ENCODE results near the gene NLGN1.

NLGN1 gene

DNA sequence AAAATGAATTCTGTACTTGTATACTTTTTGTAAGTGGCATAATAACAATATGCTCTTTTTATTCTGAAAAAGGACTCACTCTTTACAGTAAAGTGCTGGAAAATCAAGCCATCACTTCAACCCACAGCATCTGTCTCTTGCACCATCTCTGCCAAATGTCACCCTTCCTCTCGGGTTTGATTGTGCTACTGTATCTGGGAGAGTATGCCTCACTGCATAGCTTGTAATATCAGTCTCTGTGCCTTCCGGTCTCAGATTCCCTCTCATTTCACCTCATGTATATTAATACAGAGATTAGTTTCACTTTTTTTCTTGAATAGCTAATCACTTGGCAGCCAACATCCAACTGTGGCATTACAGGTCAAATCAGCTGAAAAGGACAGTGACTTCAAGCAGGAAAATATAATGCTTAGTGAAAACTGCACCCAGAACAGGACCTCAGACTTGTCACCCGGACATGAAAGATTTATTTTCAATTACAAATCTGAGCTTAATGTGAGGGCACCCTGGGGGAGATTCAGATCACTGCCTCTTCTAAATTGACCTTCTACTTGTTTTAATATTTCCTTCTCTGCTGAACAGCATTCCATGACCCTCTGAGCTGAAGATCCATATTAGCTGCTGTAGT is 855.8 kb downstream of the NLGN1 start:
- no peak for DNase-seq (ENCODE audit: low read depth in 1 of 2, low spot score in 1 of 2)

DNA sequence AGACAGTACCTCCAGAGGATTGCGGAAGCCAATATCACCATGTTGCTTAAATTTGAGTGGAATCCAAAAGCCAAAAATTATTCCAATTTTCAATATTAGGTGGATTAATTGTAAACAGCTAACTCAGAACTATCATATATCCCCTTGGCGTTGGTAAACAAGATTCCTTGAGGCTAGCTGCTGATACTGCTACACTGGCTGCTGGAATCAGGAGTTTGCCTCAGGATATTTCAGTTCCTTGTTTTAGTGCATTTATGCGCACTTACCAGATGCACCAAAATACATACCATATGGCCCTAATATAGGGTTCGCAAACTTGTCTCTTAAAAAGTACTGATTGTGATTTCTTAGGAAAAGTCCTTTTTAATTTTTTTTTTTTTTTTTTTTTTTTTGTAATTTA is 856.4 kb downstream of the NLGN1 start:
- DNase-seq (ENCODE audit: low read depth in 1 of 2, low spot score in 1 of 2) = no peak

GRCh38 chr3:174255454-174255853 is 857.9 kb downstream of the NLGN1 start:
- no peak for DNase-seq (ENCODE audit: low read depth in 1 of 2, low spot score in 1 of 2)

DNA sequence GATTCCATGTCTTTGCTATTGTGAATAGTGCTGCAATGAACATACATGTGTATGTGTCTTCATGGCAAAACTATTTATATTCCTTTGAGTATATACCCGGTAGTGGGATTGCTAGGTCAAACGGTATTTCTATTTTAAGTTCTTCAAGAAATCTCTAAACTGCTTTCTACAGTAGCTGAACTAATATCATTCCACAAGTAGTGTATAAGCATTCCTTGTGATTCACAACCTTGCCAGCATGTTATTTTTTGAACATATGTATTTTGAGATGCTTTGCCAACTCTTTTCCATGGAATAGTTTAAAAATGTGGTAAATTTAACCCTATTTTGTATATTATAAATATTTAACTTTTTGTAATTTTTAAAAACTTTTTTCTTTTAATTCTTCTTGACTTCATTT is 868.9 kb downstream of the NLGN1 start:
- no peak for DNase-seq (ENCODE audit: low read depth in 1 of 2, low spot score in 1 of 2)

DNA sequence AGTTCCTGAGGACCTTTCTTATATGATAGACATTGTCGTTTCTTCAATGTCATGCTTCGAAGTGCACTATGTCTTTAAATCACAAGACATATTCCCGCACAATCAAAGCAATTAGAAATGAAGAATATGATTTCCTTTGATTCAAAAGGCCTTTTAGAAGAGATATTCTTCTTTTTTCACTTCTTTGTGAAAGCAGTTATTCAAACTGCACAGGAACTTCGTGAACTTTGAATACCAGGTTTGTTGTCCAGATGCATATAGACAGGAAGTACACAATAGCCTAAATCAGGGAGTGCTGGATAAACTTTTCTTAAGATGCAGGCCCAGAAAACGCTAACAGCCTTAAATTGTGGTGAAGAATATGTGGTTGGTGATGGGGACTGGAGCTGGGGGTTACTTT is 870.5 kb downstream of the NLGN1 start:
- no peak for DNase-seq (ENCODE audit: low read depth in 1 of 2, low spot score in 1 of 2)

- DNase-seq (ENCODE audit: low read depth in 1 of 2, low spot score in 1 of 2) = no peak
These were observed 871.0 kb downstream of the NLGN1 start for GRCh38 chr3:174268586-174268985.

DNA sequence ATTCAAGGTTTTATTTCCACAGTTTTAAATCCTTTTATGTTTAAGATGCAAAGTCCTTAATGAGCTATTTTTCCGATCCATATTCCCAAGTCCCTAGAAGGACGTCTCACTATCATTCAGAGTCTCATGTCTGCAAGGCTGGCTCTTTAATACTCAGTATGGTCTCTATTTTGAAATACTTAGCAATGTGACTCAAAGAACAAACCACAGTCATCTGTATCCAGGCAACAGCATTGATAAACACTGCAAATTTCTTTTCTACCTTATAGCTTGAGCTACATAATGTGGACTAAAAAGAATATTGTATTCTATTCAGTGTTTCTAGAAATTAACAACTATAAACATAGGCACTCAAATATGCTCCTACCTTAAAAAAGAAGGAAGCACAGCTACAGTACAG is 873.3 kb downstream of the NLGN1 start:
- DNase-seq (ENCODE audit: low read depth in 1 of 2, low spot score in 1 of 2) = no peak

GRCh38 chr3:174275336-174275735 is 877.8 kb downstream of the NLGN1 start:
- no peak for DNase-seq (ENCODE audit: low read depth in 1 of 2, low spot score in 1 of 2)

DNA sequence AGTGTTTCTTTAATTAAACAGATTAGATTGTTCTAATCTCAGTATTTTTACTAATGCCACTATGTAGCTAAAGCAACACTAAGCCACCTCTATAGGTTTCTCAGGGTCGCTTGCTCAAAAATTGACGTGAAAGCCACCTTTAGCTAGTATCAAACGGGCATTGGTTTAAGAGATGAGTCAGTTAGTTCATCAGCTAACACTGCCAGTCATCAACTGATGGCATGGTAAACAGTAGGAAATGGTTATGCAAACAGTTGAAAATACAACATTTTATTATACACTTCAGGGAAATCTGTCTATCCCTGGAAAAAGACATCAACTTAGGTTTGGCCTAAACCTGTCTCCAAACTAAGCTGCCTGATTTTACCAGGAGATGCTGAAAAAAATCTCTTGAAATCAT is 879.3 kb downstream of the NLGN1 start:
- no peak for DNase-seq (ENCODE audit: low read depth in 1 of 2, low spot score in 1 of 2)

- no peak for DNase-seq (ENCODE audit: low read depth in 1 of 2, low spot score in 1 of 2)
These were observed 880.5 kb downstream of the NLGN1 start for GRCh38 chr3:174278094-174278493.

GRCh38 chr3:174280186-174280585 is 882.6 kb downstream of the NLGN1 start:
- DNase-seq (ENCODE audit: low read depth in 1 of 2, low spot score in 1 of 2) = no peak

GRCh38 chr3:174285242-174285864 is 887.8 kb downstream of the NLGN1 start:
- DNase-seq (ENCODE audit: low read depth in 1 of 2, low spot score in 1 of 2) = no peak

DNA sequence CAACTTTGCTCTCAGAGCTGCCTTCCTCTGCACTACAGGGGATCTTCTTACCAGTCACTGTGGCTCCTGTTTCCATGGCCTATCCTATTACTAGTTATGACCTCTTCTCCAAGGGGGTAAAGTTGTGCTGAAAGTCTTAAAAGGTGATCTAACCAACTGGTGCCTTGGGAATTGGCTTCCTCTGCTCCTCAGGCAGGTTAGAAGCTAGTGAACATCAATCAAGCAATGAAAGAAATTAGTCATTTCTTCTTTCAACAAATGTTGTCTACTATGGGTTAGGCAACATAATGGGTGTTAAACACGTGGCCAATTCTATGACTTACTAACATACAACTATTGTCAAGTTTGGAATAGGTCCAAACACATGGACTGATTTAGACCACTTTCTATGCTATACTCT is 890.2 kb downstream of the NLGN1 start:
- DNase-seq (ENCODE audit: low read depth in 1 of 2, low spot score in 1 of 2) = no peak

DNA sequence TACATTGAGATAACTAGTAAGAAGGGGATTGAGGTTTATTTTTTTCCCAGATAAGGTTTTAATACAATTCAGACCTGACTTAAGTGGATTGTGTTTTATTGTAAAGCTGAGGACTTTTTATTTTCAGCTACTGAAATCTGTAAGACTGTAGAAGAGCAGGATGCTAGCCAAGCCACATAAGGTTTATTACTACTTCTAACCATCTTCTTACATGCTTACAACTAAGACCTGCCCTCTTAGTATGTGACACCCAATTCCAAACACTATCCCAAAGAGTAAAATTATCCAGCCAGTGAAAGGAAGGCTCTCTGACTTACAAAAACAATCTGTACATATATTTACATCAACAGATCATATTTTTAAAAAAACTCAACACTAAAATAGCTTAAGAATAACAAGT is 897.1 kb downstream of the NLGN1 start:
- DNase-seq (ENCODE audit: low read depth in 1 of 2, low spot score in 1 of 2) = no peak

DNA sequence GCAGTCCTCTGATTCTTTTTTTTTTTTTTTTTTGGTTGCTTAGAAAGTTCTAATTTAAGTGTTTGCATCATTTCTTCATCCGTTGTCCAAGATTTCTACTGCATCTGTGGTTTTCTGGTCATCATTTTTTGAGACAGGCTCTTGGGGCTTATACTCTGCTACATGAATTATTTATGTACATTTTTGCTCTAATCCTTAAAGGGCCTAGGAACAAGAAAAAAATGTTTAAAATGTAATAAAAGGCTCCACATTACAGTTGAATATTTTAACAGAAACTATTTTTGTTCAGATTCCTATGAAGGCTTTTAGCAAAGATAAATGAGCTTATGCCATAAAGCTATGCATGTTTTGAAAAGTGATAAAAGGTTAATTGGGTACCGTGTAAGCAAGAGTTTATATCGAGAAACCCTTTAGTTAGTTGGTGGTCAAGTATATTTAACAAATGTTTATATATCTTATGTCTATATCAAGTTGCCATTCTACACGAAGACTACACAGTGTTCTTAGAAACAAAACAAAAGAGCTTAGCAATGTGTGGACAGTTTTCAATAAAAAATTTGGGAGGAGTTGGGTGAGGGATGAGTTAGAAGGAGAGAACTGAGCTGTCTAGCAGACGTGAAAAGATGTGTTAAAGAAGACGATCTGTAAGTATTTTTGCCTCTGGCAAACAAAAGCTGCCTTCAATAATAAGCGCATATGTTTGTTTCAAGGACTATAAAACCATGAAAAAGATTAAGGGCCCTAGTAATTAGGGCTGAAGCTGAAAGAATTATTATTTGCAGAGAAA is 898.0 kb downstream of the NLGN1 start:
- no peak for DNase-seq (ENCODE audit: low read depth in 1 of 2, low spot score in 1 of 2)

GRCh38 chr3:174302746-174303315 is 905.3 kb downstream of the NLGN1 start:
- DNase-seq (ENCODE audit: low read depth in 1 of 2, low spot score in 1 of 2) = no peak

GRCh38 chr3:174303907-174304560 is 906.5 kb downstream of the NLGN1 start:
- no peak for DNase-seq (ENCODE audit: low read depth in 1 of 2, low spot score in 1 of 2)

- DNase-seq (ENCODE audit: low read depth in 1 of 2, low spot score in 1 of 2) = no peak
These were observed 911.2 kb downstream of the NLGN1 start for GRCh38 chr3:174308736-174309135.

- DNase-seq (ENCODE audit: low read depth in 1 of 2, low spot score in 1 of 2) = no peak
These were observed 913.0 kb downstream of the NLGN1 start for GRCh38 chr3:174310475-174310983.

DNA sequence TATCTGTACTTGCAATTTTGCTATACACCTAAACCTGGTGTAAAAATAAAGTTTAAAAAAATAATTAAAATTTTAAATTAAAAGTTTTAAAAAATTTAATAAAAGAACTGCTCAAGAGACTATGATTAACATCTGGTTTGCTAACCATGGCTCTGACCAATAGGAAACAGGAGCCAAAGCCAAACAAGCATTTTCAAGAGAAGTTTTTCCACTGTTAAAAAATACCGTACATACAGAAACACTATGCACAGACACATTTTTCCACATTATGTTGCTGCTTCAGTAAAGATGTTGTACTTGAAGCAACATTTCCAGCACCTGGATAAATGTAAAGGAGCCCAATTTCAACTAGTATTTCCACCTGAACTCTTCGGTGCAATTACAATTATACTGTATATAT is 917.7 kb downstream of the NLGN1 start:
- no peak for DNase-seq (ENCODE audit: low read depth in 1 of 2, low spot score in 1 of 2)

- no peak for DNase-seq (ENCODE audit: low read depth in 1 of 2, low spot score in 1 of 2)
These were observed 919.5 kb downstream of the NLGN1 start for GRCh38 chr3:174317005-174317404.
